Mammary epithelial cell (primary cell): Measurements from ENCODE around the gene CUX1.

Experiments used
- EZH2 ChIP-seq: IDR thresholded peaks from 2 replicates; pipeline ENCODE4 v1.6.1; 2012; ENCODE audit warnings: low read length, inconsistent platforms, borderline replicate concordance
- TF ChIP-seq, protein P1 (sequence below), 2 donors: IDR thresholded peaks in 1 of 2; conservative IDR thresholded peaks in 1 of 2; 2 replicates each; pipeline ENCODE4 v1.5.1; 2011 to 2012; ENCODE audit warnings: inconsistent platforms in 2 of 2, low read length in 2 of 2, mild to moderate bottlenecking in 2 of 2, control low read depth in 1 of 2, low read depth in 1 of 2; ENCODE audit not compliant: insufficient read depth in 1 of 2; ENCODE audit errors: extremely low read depth in 1 of 2

DNA sequence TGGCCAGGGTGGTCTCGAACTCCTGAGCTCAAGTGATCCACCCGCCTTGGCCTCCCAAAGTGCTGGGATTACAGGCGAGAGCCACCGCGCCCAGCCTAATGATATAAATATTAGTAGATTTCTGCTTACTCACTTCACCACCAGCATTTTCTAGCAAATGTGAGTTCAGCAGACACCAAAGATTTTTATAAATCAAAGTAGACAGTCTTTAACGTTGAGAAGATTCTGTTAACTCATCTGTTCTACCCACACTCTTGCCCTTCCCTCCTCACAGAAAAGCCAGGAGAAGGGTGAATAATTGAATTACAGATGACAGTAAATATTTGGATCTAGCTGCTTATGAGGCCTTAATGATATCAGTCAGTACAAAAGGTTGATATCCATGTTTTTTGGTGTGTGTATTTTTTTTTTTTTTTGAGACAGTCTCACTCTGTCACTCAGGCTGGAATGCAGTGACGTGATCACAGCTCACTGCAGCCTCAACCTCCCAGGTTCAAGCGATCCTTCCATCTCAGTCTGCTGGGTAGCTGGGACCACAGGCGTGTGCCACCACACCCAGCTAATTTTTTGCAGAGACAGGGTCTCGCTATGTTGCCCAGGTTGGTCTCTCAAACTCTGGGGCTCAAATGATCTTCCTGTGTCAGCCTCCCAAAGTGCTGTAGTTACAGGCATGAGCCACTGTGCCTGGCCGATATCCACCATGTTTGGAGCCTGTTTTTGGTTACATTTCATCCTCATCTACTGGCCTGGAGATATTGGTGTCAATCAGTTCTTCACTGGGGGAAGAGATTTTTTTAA, 120.5 kb downstream of the CUX1 start:
- TF ChIP-seq, protein P1, sequence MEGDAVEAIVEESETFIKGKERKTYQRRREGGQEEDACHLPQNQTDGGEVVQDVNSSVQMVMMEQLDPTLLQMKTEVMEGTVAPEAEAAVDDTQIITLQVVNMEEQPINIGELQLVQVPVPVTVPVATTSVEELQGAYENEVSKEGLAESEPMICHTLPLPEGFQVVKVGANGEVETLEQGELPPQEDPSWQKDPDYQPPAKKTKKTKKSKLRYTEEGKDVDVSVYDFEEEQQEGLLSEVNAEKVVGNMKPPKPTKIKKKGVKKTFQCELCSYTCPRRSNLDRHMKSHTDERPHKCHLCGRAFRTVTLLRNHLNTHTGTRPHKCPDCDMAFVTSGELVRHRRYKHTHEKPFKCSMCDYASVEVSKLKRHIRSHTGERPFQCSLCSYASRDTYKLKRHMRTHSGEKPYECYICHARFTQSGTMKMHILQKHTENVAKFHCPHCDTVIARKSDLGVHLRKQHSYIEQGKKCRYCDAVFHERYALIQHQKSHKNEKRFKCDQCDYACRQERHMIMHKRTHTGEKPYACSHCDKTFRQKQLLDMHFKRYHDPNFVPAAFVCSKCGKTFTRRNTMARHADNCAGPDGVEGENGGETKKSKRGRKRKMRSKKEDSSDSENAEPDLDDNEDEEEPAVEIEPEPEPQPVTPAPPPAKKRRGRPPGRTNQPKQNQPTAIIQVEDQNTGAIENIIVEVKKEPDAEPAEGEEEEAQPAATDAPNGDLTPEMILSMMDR (conservative IDR thresholded peaks at IDR 0.05 in 1 of 2, IDR thresholded peaks at IDR 0.05 in 1 of 2; ENCODE audit: extremely low read depth in 1 of 2, insufficient read depth in 1 of 2, low read depth in 1 of 2, low read length in 2 of 2): no peak
- TF ChIP-seq EZH2: no peak
